Measurements from ENCODE around the gene MBP. TPM values are rescaled to one million over a fixed set of nuclear protein-coding genes. Genes with fewer than 3 reads are reported as not detected.

The MBP gene
- total RNA-seq, 1 donor from 2014 or later: 35.0 TPM

DNA sequence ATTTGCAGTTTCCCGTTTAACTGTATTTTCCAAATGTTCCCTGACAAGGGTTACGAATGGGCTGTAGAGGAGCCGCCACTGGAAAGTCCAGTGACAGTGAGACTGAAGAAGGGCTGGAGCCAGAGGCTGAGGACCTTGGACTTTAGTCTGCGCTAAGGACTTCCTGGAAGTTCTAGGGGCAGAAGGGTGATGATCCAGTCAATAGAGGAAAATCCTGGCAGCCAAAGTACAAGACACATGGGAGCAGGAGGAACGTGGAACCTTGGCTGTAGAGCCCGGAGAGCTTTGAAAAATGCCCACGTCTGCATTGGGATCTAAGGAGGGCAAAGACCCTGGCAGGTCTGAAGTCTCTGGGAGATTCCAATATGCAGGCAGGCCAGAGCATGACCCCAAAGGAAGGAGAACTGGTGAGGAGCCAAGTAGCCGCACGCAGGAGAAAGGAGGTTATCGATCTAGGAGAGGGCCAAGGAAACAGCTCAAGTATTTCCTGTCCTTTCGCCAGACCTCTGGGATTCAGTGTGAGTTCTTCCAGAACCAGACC lies 28.5 kb downstream of the MBP start:
- no peaks in the 10 kb centered on the region for H3K36me3 ChIP-seq
- peaks cover 94% of the 10 kb centered on the region for H3K4me1 ChIP-seq
- H3K4me3 ChIP-seq: no peak overlapping the region
- intact Hi-C loops (cut with micrococcal nuclease): no loop called here
- H3K27ac ChIP-seq (replicated peaks): peak overlapping the region; percentile 86
- H3K9me3 ChIP-seq (replicated peaks): no peaks in the 10 kb centered on the region
- TF ChIP-seq, protein P1, sequence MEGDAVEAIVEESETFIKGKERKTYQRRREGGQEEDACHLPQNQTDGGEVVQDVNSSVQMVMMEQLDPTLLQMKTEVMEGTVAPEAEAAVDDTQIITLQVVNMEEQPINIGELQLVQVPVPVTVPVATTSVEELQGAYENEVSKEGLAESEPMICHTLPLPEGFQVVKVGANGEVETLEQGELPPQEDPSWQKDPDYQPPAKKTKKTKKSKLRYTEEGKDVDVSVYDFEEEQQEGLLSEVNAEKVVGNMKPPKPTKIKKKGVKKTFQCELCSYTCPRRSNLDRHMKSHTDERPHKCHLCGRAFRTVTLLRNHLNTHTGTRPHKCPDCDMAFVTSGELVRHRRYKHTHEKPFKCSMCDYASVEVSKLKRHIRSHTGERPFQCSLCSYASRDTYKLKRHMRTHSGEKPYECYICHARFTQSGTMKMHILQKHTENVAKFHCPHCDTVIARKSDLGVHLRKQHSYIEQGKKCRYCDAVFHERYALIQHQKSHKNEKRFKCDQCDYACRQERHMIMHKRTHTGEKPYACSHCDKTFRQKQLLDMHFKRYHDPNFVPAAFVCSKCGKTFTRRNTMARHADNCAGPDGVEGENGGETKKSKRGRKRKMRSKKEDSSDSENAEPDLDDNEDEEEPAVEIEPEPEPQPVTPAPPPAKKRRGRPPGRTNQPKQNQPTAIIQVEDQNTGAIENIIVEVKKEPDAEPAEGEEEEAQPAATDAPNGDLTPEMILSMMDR (IDR thresholded peaks at IDR 0.05; ENCODE audit: borderline replicate concordance): no peak
- DNase-seq: no peak
- no peaks in the 10 kb centered on the region for H3K27me3 ChIP-seq (ENCODE audit: low read depth)

DNA sequence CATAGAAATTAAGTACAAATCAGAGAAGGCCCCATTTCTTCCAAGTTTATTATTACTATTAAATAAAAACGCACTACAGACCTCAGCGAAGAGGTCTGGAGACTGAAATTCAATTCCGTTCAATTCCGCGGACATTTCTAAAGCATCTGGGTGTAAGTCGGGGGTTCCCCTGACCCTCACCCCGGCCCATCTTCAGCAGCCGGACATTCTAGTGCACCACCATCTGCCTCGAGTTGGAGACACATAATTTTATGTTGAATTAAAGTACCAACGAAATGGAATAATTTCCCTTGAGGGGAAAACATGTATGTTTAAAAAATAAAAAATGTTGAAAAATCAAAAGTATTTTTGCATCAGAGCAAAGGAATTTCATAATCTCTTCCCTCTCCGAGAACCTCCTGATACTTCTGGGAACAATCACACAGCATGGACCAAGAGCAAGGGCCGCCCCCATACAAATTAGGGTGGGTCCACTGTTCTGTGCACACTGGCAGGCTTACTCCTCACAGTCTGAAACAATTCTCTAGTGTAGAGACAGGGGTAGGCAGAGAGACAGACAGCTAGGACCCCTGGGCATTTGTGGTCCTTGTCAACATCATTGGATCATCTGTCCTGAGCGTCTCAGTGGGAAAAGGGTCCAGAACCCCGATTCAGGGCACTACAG lies 29.3 kb downstream of the MBP start:
- peak overlapping the region; percentile 86 for H3K27ac ChIP-seq (replicated peaks)
- H3K27me3 ChIP-seq (ENCODE audit: low read depth): no peaks in the 10 kb centered on the region
- TF ChIP-seq, protein P1 (IDR thresholded peaks at IDR 0.05; ENCODE audit: borderline replicate concordance): no peak
- no peaks in the 10 kb centered on the region for H3K36me3 ChIP-seq
- peaks cover 94% of the 10 kb centered on the region for H3K4me1 ChIP-seq
- intact Hi-C loops (cut with micrococcal nuclease): no loop called here
- no peak overlapping the region for H3K4me3 ChIP-seq
- no peak for DNase-seq
- no peaks in the 10 kb centered on the region for H3K9me3 ChIP-seq (replicated peaks)

DNA sequence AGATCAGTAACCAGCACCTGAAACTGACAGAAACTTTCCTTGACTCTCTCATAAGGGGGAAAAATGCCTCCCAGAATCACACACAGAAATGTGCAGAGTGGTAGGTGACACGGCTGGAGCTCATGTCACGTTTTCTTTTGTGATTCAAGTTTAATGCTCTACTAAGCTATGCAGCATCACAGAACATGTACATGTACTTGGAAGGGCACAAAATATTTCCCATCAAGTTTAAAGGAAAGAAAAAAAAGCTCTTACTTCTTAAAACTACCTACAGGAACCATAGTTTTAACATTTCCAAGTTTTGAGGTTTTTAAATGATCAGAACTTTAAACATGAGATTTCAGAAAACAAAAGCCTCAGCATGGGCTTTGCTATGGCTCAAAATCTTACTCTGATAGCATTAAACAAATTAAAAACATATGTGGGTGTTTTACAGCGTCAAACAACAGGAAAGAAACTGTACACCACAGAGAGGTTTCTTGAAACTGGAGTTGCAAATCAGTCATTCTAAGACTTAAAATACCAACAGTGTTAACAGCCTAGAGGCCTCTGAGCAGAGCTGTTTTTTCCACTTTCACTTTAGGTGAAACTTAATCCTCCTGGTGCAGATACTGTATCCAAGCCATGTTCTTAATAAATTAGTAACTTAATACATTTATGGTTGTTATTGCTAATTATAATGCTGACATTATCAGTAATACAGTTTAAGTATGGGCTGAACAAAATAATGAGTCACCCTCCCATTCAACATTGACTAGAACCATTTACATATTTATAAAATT lies 30.1 kb downstream of the MBP start:
- Histone ChIP-seq H3K4me3 (peak overlapping the region; percentile 2), H3K27ac (replicated peaks) (peak overlapping the region; percentile 86), H3K4me1 (peaks cover 94% of the 10 kb centered on the region), H3K36me3 (no peaks in the 10 kb centered on the region), H3K9me3 (replicated peaks) (no peaks in the 10 kb centered on the region), H3K27me3 (ENCODE audit: low read depth) (no peaks in the 10 kb centered on the region)
- DNase-seq: no peak
- intact Hi-C loops (cut with micrococcal nuclease): no loop called here
- TF ChIP-seq, protein P1 (IDR thresholded peaks at IDR 0.05; ENCODE audit: borderline replicate concordance): no peak

DNA sequence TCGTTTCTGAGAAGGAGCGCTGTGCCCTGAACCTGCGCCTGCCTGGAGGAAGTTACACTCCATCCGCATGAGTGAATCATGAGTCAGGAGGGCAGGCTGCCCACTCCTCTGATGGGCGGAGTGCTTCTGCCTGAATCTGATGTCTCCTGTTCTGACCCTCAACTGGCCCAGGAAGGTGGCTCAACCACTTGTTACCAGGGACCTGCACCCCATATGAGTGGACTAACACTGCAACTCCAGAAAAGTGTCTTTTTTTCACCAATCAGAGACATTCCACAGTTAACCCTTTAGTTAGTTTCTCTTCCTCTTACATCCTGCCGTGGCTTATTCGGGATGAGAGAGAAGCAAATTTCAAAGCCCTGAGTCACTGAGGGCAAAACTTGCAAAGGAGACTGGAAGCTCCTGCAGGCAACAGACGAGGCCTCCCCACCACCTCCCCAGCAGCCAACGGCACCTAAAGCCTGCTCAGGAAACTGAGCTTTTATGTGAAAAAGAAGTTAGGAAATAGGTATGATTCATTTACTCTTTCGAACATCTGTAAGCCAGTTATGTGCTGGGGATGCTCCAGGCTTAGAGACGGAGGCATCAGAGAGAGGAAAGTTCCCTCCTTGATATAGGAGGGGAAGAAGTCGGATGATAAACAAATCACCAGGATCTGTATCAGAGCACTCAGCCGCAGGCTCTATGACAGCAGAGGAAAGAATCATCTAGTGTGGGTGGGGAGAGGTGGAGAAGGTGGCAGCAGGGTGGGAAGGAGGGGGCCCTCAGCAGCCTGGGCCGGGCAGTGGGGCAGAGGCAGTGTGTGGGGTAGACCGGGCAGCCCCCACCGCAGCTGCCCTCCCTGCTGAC lies 30.9 kb downstream of the MBP start:
- Histone ChIP-seq H3K4me3 (peak overlapping the region; percentile 2), H3K9me3 (replicated peaks) (no peaks in the 10 kb centered on the region), H3K27ac (replicated peaks) (peak overlapping the region; percentile 86), H3K36me3 (no peaks in the 10 kb centered on the region), H3K4me1 (peaks cover 94% of the 10 kb centered on the region), H3K27me3 (ENCODE audit: low read depth) (no peaks in the 10 kb centered on the region)
- intact Hi-C loops (cut with micrococcal nuclease): no loop called here
- TF ChIP-seq, protein P1 (IDR thresholded peaks at IDR 0.05; ENCODE audit: borderline replicate concordance): no peak
- peak; percentile 77 for DNase-seq

DNA sequence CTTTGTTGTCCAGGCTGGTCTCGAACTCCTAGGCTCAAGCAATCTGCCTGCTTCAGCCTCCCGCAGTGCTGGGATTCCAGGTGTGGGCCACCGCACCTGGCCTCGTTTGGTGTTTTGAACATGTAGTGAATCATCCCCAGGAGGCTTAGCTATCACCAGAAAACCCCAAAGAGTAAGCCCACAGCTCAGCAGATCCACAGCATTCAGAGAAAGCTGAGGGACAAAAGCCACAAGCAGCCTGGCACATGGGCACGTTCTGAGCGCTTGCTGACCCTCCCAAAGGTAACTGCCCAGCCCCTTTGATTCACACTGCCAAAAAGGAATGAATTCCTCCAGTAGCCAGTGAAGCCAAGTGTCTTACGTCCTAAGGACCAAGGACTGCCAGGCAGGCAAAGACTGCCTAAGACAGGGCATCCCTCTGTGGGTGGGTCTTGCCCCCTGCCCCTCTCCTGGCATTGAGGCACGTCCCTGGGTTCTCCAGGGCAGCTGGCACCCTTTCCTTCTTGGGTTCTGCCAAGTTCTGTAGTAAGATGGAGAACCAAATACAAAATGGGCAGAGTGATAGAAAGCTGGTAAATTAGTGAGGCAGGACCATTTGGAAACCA lies 31.7 kb downstream of the MBP start:
- Histone ChIP-seq H3K4me3 (no peak overlapping the region), H3K27me3 (ENCODE audit: low read depth) (no peaks in the 10 kb centered on the region), H3K9me3 (replicated peaks) (no peaks in the 10 kb centered on the region), H3K4me1 (peaks cover 92% of the 10 kb centered on the region), H3K36me3 (no peaks in the 10 kb centered on the region), H3K27ac (replicated peaks) (peak overlapping the region; percentile 86)
- TF ChIP-seq, protein P1 (IDR thresholded peaks at IDR 0.05; ENCODE audit: borderline replicate concordance): no peak
- DNase-seq: no peak
- intact Hi-C loops (cut with micrococcal nuclease): no loop called here
